ENCODE results near the gene EPS8L2.
"Not testable (repeated sequence)": the region's sequence is repeated elsewhere in the genome, so short reads cannot be mapped to it uniquely, and the experiment has no call there.

EPS8L2 gene

GRCh38 chr11:705646-706438, at the start of gene EPS8L2:
Gene EPS8L2 (plus strand): TSS chr11:706231. CDS start chr11:709408, 3,177 bp downstream.
- no peak for DNase-seq

GRCh38 chr11:656426-656825, 49.6 kb upstream of the EPS8L2 start:
- no peak for DNase-seq

GRCh38 chr11:656866-657265, 49.2 kb upstream of the EPS8L2 start:
- DNase-seq, result no peak

- DNase-seq, result no peak
Measured at GRCh38 chr11:657691-658126, 48.3 kb upstream of the EPS8L2 start.

GRCh38 chr11:659532-660085, 46.4 kb upstream of the EPS8L2 start:
- no peak for DNase-seq

- no peak for DNase-seq
Measured at GRCh38 chr11:660281-660680, 45.8 kb upstream of the EPS8L2 start.

DNA sequence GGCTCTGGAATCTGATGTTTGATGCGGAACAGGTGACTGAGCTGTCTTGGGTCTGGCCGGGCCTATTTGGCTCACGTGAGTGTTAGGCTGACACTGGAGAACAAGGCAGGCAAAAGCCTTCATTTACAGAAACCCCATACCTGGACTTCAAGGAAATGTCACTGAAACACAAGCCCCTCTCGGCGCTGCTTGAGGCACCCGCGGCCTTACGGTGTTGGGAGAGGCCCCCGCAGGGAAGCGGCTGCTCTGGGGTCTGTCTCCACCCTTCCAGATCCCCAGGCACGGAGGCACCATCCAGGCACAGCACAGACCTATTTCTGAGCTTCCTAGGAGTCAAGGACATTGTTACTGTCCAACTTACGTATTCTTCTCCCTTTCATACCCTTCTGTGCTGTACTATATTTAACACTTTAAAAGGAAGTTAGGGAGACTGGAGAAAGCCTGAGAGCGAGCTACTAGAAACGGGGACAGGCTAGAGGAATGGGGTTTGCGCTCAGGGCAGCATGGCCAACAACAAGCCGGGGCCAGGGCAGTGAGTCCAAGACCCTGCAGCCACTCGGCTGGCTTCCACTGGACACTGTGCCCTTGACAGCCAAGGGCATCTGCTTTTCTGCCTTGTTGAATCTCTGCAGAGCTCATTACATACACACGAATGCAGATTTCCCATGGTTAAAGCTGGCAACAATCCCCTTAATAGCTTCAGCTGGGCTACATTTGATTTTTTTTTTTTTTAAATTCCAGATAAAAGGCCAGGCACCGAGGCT, 45.2 kb upstream of the EPS8L2 start:
- DNase-seq, result no peak

DNA sequence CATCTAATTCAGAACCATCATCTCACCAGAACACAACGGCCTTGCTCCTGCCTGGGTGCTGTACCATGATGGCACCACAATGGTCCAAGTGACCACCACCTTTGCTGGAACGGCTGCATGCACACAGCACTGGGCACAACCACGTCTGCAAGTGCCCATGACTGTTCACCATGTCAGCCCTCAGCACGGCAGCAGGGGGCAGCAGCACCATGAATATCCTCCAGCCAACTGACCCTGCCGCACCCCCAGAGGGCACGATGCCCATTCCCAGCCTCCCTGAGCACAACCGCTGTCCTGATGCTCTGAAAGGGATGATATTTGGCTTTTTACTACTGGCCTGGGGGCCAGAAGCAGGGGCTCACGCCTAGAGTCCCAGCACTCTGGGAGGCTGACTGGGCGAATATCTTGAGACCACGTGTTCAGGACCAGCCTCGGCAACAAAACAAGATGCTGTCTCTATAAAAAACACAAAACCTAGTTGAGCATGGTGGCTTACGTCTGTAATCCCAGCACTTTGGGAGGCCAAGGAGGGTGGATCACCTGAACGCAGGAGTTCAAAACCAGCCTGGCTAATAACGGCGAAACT, 43.2 kb upstream of the EPS8L2 start:
- DNase-seq, result peak; percentile 39

DNA sequence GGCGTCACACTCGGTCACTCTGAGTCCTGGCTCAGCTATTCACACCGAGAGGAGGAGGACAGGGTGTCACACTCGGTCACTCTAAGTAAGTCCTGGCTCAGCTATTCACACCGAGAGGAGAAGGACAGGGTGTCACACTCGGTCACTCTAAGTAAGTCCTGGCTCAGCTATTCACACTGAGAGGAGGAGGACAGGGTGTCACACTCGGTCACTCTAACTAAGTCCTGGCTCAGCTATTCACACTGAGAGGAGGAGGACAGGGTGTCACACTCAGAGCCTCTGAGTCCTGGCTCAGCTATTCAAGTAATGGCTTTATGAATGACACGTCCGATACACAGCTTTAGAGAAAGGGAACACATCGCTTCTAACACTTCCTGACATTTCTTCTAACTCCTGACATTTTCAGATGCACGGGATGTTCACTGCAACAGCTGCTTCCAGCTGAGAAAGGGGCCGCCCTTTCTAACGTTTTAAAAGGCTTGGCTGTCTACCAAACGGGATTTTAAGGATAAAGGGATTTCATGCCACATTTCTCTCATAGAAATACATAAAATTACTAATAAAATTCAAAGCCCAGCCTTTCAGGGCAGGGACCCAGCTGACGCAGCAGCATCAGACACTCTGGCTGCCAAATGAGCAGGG, 40.8 kb upstream of the EPS8L2 start:
- no peak for DNase-seq

DNA sequence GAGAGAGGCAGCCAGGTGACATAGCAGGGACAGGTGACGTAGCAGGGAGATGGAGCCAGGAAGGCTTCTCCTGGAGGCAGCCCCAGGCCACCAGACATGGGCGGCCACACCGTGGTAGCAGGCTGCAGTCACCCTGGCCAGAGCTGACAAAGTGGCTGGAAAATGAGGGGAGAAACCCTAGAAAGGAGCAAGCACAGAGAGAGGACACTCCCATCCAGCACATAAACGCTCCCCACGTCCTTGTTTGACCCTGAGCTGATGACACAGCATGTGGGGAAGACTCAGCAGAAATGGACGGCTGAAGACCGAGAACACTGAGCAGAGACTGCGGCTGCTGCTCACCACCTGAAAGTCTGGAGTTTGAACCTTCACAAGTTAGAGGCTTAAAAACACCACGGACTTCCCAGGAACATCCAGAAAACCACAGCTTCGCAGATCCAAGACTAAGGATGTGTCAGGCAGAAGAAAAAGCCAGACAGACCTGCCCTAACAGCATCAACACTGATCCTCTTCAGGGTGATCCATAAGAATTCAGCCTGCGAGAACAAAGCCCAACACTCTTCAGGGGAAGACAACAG, 40.2 kb upstream of the EPS8L2 start:
- DNase-seq, result no peak

DNA sequence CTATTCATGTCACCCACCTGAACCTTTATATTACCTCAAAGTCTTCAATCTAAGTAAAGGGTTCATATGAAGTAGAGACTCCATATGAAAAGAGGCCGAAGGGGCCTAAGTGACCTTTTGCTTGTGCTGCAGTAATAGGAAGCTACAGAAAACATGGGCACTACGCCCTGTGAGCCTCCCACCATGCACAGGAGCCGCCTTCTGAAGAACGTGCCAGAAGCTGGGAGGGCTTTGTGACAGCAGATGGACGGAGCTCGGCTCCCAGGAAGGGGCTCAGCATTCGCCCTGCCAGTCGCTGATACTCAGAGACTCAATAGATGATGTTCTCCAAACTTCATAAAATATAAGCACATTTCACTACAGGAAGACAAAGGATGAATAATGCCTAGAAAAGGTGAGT, 32.2 kb upstream of the EPS8L2 start:
- no peak for DNase-seq

DNA sequence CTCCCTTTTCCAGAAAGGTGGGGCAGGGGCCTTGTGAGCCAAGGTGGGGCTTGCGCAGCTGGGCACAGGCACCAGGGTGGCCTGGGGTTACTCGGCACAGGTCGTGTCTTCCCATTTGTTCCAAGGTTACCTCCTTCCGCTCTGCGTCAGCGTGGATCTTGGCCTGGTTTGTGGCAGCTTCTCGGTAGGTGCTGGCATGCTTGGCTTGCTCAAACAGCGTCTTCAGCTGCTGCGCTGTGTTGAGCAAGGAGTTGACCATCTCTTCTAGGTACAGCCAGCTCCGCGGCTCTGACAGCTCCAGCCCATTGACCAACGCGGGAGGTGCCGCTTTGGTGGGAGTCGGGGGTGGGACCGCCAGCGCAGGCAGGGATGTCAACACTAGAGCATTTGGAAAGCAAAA, 31.6 kb upstream of the EPS8L2 start:
- no peak for DNase-seq

- no peak for DNase-seq
Measured at GRCh38 chr11:678297-678696, 27.7 kb upstream of the EPS8L2 start.

DNA sequence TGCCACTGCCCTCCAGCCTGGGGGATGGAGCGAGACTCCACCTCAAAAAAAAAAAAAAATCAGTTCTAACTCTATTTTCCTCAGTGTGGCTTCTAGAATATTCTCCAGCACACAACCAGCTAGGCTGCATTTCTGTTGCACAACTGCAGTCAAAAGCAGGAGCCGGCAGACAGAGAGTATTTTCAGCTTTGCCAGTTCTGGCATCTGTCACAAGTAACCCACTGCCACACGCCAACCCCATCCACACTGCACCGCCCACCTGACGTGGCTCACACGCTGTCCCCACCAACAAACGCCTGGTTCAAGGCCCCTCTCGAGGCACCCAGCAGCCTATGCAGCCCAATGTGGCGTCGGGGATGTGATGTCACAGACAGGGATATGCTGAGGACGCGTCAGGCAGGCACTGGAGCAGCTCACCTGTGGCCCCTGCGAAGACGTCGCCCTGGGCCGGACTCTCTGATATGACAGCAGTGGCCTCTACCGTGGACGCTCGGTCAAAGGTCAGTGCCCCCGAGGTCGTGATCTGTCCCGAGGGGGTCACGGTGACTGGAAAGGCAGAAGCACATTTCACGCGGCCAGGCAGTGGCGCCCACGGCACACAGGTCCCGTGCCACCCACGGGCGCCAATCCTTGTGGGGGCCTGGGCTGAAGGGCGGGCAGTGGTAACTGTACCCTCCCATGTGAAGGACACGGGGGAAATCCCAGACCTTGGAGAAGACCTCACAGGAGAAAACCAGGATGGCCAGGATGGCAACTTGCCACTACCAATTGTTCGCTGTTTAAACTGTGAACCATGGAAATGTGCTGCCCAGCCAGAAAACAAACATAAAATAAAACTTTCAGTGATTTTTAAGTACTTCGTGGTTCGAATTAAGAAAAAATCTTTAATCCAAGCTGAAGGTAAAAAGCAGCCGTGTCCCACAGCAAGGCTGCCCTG, 26.5 kb upstream of the EPS8L2 start:
- no peak for DNase-seq

DNA sequence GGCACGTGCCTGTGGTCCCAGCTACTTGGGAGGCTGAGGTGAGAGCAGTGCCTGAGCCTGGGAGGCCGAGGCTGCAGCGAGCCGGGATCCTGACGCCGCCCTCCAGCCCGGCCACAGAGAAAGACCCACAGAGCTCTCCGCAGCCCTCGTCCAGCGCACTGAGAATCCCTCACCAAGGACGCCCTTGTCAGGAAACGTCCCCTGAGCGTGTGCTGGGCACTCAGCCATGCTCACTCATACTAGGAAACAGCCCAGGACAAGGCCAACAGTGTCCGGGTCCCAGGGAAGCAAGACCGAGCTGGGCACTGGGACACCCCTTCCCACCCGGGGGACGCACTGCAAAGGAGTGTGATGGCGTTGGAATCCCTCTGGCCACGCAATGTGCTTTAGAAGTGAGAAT, 25.6 kb upstream of the EPS8L2 start:
- no peak for DNase-seq

DNA sequence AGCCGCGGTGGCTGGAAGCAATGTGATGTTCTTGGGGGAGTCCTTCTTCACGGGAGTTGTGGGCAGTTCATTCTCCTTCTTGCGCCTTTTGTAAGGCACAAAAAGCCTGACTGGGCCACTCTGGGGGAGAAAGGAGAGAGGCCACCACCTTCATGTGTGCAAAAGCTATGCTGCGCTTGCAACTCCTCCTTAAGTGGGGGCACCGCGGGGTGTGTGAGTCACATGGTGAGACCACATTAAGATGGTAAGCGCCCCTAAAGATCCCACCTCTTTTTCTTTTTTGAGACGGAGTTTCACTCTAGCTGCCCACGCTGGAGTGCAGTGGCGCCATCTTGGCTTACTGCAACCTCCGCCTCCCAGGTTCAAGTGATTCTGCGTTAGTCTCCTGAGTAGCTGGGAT, 25.1 kb upstream of the EPS8L2 start:
- no peak for DNase-seq

DNA sequence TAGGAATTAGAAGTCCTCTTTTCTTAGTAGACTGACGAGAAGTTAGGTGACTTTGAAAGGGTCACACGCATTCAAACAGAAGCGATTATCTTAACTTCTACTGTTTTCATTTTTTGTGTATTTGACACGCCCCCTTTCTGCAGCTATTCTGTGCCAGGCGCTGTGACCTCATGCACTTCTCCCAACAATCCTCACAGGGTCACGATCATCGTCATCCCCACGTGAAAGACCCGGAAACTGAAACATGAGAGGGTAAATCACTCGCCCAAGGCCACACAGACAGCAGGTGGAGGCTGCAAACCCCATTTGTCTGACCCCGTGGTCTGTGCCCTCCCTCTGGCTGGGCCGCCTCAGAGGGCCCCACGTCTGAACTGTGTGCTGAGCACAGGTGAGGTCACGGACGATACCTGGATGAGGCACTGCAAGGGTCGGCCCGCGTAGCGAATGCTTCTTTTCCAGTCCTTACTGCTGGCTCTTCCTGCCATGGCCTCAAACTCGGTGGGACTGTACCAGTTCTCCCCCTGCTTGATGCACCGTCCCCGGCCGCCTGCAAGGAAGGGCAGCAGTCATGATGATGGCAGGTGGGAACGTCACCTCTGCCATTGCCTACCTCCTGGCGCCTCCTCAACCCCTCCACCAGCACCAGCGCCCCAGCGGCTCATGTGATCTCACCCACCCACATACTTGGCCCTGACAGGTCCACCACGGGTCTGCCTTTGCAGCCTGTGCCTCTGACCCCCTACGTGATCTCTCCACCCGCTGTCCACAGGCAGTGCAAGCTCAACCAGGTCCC, 19.4 kb upstream of the EPS8L2 start:
- DNase-seq, result no peak

- no peak for DNase-seq
Measured at GRCh38 chr11:687751-688150, 18.3 kb upstream of the EPS8L2 start.

- DNase-seq, result no peak
Measured at GRCh38 chr11:688681-689080, 17.4 kb upstream of the EPS8L2 start.

- no peak for DNase-seq
Measured at GRCh38 chr11:689625-690024, 16.4 kb upstream of the EPS8L2 start.

DNA sequence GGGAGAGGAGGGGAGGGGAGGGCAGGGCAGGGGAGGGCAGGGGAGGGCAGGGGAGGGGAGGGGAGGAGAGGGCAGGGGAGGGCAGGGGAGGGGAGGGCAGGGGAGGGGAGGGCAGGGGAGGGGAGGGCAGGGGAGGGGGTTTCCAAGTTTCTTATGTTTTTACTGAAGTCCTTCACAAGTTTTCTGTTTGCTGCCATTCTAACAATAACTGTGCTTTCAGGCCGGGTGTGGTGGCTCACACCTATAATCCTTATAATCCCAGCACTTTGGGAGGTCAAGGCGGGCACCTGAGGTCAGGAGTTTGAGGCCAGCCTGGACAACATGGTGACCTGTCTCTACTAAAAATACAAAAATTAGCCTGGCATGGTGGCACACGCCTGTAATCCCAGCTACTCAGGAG, 15.8 kb upstream of the EPS8L2 start:
- DNase-seq, result not testable (repeated sequence)
